LNCaP clone FGC (cell line): Measurements from ENCODE around the gene JUNB.
"Not testable (repeated sequence)": the region's sequence is repeated elsewhere in the genome, so short reads cannot be mapped to it uniquely, and the experiment has no call there.

ENCODE experiments used
- DNase-seq: peaks from one replicate; pipeline ENCODE4 v3.0.0-alpha.2; 2011; ENCODE audit warnings: low read depth
- H3K4me3 ChIP-seq: 2 replicates; pipeline ENCODE4 v1.5.1; 2011; ENCODE audit warnings: mild to moderate bottlenecking, low read depth, low read length, control low read depth
- CTCF ChIP-seq: IDR thresholded peaks from 2 replicates; pipeline ENCODE4 v1.5.1; 2012; ENCODE audit warnings: mild to moderate bottlenecking; ENCODE audit not compliant: control insufficient read depth, insufficient read depth; ENCODE audit errors: extremely low read depth

Gene JUNB

GRCh38 chr19:12793290-12794195 lies 2.3 kb downstream of the JUNB start:
- no peak for TF ChIP-seq CTCF
- DNase-seq = peak; percentile 75
- H3K4me3 ChIP-seq = peak overlapping the region; percentile 86

- peak overlapping the region; percentile 86 for H3K4me3 ChIP-seq
- TF ChIP-seq CTCF = no peak
- DNase-seq = no peak
Observed at GRCh38 chr19:12794196-12794941, 3.1 kb downstream of the JUNB start.

- TF ChIP-seq CTCF = no peak
- no peak for DNase-seq
- H3K4me3 ChIP-seq = no peak overlapping the region
Observed at GRCh38 chr19:12794971-12795381, 3.7 kb downstream of the JUNB start.

- H3K4me3 ChIP-seq = no peak overlapping the region
- TF ChIP-seq CTCF = peak; percentile 98
Observed at GRCh38 chr19:12796146-12797071, 5.1 kb downstream of the JUNB start.

GRCh38 chr19:12797141-12797587 lies 5.9 kb downstream of the JUNB start:
- no peak overlapping the region for H3K4me3 ChIP-seq
- DNase-seq = no peak
- TF ChIP-seq CTCF = no peak

More at GRCh38 chr19:12796146-12797071, 5.1 kb downstream of the JUNB start:
- DNase-seq = no peak

- H3K4me3 ChIP-seq, DNase-seq: not testable (repeated sequence)
Observed at GRCh38 chr19:12797607-12798006, 6.3 kb downstream of the JUNB start.
